Right atrium auricular region (tissue), 2 donors: Measurements from ENCODE around the gene NEGR1. TPM values are rescaled to one million over a fixed set of nuclear protein-coding genes. Genes with fewer than 3 reads are reported as not detected.

Experiments used
- DNase-seq: peaks from one replicate; pipeline ENCODE4 v3.0.0-alpha.2; 2019; ENCODE audit warnings: low spot score
- H3K27ac ChIP-seq, 2 donors: fragments of 200-600 bp; sonication (generic); 1 replicate in 1 of 2; 2 replicates in 1 of 2; pipeline ENCODE4 v1.5.1; 2016 to 2019
- H3K27me3 ChIP-seq, 2 donors: fragments of 200-600 bp; sonication (generic); one replicate each; pipeline versions ENCODE4 v1.5.1 to v1.6.0; 2017 to 2019
- H3K36me3 ChIP-seq: fragments of 200-600 bp; sonication (generic); one replicate; pipeline ENCODE4 v1.5.1; 2016
- H3K4me1 ChIP-seq, 2 donors: fragments of 200-600 bp; sonication (generic); one replicate each; pipeline versions ENCODE4 v1.5.1 to v1.6.0; 2017 to 2019
- H3K4me3 ChIP-seq, 2 donors: fragments of 200-600 bp; sonication (generic); 1 replicate in 1 of 2; 2 replicates in 1 of 2; pipeline ENCODE4 v1.5.1; 2017 to 2019; ENCODE audit warnings: mild to moderate bottlenecking in 1 of 2, moderate library complexity in 1 of 2
- H3K9me3 ChIP-seq, 2 donors: fragments of 200-600 bp; sonication (generic); one replicate each; pipeline ENCODE4 v1.5.1; 2019
- CTCF ChIP-seq, 2 donors: fragments of 200-600 bp; sonication (generic); IDR thresholded peaks; one replicate each; pipeline ENCODE4 v1.5.1; 2019; ENCODE audit warnings: antibody characterized with exemption in 2 of 2
- total RNA-seq, 2 donors: library from RNA; depleted of rRNA; stranded (reverse); fragments of >200 nt; gene quantifications; one replicate each; pipeline ENCODE4 v1.1.0, GENCODE V29; 2016

NEGR1 gene
- total RNA-seq, 2 donors from 2014 or later = 9.3 to 9.9 TPM

- Histone ChIP-seq H3K9me3 (no peaks in the 10 kb centered on the region), H3K36me3 (no peaks in the 10 kb centered on the region), H3K27me3 (no peaks in the 10 kb centered on the region), H3K27ac (no peak overlapping the region), H3K4me1 (no peaks in the 10 kb centered on the region), H3K4me3 (no peak overlapping the region)
- no peak for TF ChIP-seq CTCF (IDR thresholded peaks at IDR 0.05)
- DNase-seq = no peak
Measured at GRCh38 chr1:71362076-71362475, 920.3 kb downstream of the NEGR1 start.

DNA sequence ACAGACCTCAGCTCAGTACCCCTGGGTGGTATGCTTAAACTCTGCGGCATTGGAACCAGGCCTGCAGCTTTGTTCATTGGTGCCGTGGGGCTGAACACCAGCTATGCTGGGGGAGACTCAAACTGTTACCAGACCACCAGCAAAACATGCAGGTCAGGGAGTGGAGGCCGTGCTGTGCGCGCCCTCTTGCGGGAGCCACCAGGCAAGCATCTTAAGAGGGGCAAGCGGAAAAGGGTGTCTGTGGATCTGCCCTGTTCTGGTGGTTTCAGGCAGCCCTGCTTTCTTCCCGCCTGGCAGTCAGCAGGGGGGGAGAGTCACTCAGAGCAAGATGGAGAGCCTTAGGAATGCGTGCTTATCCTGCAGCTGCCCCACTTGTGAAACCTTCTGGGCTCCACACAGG lies 924.6 kb downstream of the NEGR1 start:
- H3K27ac ChIP-seq = no peak overlapping the region
- H3K27me3 ChIP-seq = no peaks in the 10 kb centered on the region
- no peaks in the 10 kb centered on the region for H3K9me3 ChIP-seq
- DNase-seq = no peak
- TF ChIP-seq CTCF (IDR thresholded peaks at IDR 0.05) = no peak
- H3K4me1 ChIP-seq = no peaks in the 10 kb centered on the region
- no peaks in the 10 kb centered on the region for H3K36me3 ChIP-seq
- no peak overlapping the region for H3K4me3 ChIP-seq

DNA sequence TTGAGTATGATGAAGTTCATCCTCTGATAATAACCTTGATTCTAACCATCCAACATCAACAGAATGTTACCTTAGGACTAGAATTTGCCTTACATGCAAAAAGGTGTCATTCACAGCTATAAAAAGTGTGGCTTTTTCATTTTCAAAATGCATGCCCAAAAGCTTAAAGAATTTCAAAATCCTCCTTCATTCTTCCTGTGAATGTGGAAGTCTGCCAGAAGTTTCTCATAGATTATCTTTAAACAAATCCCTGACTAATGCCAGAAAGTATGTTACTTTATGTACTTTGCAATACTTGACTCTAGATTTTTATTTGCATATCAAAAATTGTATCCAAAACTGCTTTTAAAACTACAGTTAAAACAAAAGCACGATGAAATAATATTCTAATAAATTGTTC lies 930.9 kb downstream of the NEGR1 start:
- no peak overlapping the region for H3K4me3 ChIP-seq
- no peaks in the 10 kb centered on the region for H3K36me3 ChIP-seq
- no peaks in the 10 kb centered on the region for H3K27me3 ChIP-seq
- no peaks in the 10 kb centered on the region for H3K9me3 ChIP-seq
- TF ChIP-seq CTCF (IDR thresholded peaks at IDR 0.05) = no peak
- DNase-seq = no peak
- H3K4me1 ChIP-seq = no peaks in the 10 kb centered on the region
- no peak overlapping the region for H3K27ac ChIP-seq

DNA sequence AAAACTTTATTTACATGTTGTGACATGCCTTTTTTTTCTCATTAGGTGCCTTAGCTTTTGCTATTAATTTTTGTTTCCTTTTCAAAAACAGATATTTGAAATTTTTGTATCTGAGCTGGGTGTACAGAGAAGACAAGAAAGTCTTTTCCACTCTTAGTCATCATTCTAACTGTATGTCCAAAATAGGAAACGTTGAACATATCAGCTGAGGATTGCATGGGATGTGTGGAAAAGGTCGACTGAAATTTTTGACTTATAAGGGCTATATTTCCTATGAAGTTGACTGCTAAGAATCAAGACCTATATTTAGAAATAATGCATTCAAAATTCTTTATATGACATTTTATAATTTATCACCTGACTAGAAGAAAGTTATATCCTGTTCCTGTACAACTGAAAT lies 931.5 kb downstream of the NEGR1 start:
- Histone ChIP-seq H3K9me3 (no peaks in the 10 kb centered on the region), H3K27ac (no peak overlapping the region), H3K36me3 (no peaks in the 10 kb centered on the region), H3K4me3 (no peak overlapping the region), H3K4me1 (no peaks in the 10 kb centered on the region), H3K27me3 (no peaks in the 10 kb centered on the region)
- TF ChIP-seq CTCF (IDR thresholded peaks at IDR 0.05) = no peak
- no peak for DNase-seq

- no peaks in the 10 kb centered on the region for H3K9me3 ChIP-seq
Measured at GRCh38 chr1:71350330-71350729, 932.0 kb downstream of the NEGR1 start.

More at GRCh38 chr1:71350330-71350729, 932.0 kb downstream of the NEGR1 start:
- Histone ChIP-seq H3K4me3 (no peak overlapping the region), H3K36me3 (no peaks in the 10 kb centered on the region), H3K4me1 (no peaks in the 10 kb centered on the region), H3K27me3 (no peaks in the 10 kb centered on the region), H3K27ac (no peak overlapping the region)
- no peak for TF ChIP-seq CTCF (IDR thresholded peaks at IDR 0.05)
- DNase-seq = no peak
